Lower leg skin (tissue), 4 donors: ENCODE results near the gene MGRN1. TPM values are rescaled to one million over a fixed set of nuclear protein-coding genes. Genes with fewer than 3 reads are reported as not detected.

ENCODE experiments used
- DNase-seq, 2 donors: peaks; one replicate each; pipeline ENCODE4 v3.0.0-alpha.2; 2019; ENCODE audit warnings: low spot score in 2 of 2
- H3K4me3 ChIP-seq: fragments of 200-600 bp; sonication (generic); 2 replicates; pipeline ENCODE4 v1.5.1; 2017; ENCODE audit warnings: mild to moderate bottlenecking, low read depth; ENCODE audit not compliant: poor library complexity, severe bottlenecking
- CTCF ChIP-seq, 3 donors: fragments of 450-650 bp; IDR thresholded peaks; one replicate each; pipeline ENCODE4 v1.5.1; 2016; ENCODE audit warnings: antibody characterized with exemption in 3 of 3, mild to moderate bottlenecking in 3 of 3, moderate library complexity in 2 of 3
- POLR2A ChIP-seq, 2 donors: fragments of 450-650 bp; IDR thresholded peaks; one replicate each; pipeline ENCODE4 v1.6.1; 2016 to 2017; ENCODE audit warnings: antibody characterized with exemption in 2 of 2, mild to moderate bottlenecking in 1 of 2, moderate library complexity in 1 of 2
- WGBS, 2 donors: methylation state at CpG; one replicate each; pipeline ENCODE4 v1.1.5; 2018; 5-methylcytosine and 5-hydroxymethylcytosine counted together
- intact Hi-C: fragments of 100-400 bp; cut with DNase I; formaldehyde crosslinking; loops from one replicate; pipeline ENCODE4 v1.15.0; 2023; ENCODE audit warnings: low total_unique reads
- total RNA-seq, 4 donors: library from RNA; depleted of rRNA; stranded (reverse); fragments of >200 nt; gene quantifications; one replicate each; pipeline ENCODE4 v1.1.0, GENCODE V29; 2016

MGRN1 gene
- 10 to 100 TPM; 35.3 to 53.4 (median 40.1) TPM for total RNA-seq

GRCh38 chr16:4624015-4624826, at the start of gene MGRN1:
TSS of gene MGRN1 (plus strand) at chr16:4624826. CDS start at chr16:4624961, 135 bp downstream.
- H3K4me3 ChIP-seq = peak within 1 kb of the TSS; percentile 94
- 6 to 14% methylated on average over 26 to 41 of the region's 42 CpGs for WGBS, 2 donors
- peak; percentile 95 to 98 for DNase-seq
- intact Hi-C loops = no loop called here
- TF ChIP-seq POLR2A (IDR thresholded peaks at IDR 0.05) = no peak
- peak in 1 of 3 donors; percentile 90 for TF ChIP-seq CTCF (IDR thresholded peaks at IDR 0.05)

GRCh38 chr16:4574919-4575705, 49.5 kb upstream of the MGRN1 start:
- TF ChIP-seq CTCF (IDR thresholded peaks at IDR 0.05) = no peak
- no peak for TF ChIP-seq POLR2A (IDR thresholded peaks at IDR 0.05)
- 69 to 79% methylated on average over 10 to 11 of the region's 11 CpGs for WGBS, 2 donors
- no peak for DNase-seq
- no peak overlapping the region for H3K4me3 ChIP-seq
- intact Hi-C loops = no loop called here

DNA sequence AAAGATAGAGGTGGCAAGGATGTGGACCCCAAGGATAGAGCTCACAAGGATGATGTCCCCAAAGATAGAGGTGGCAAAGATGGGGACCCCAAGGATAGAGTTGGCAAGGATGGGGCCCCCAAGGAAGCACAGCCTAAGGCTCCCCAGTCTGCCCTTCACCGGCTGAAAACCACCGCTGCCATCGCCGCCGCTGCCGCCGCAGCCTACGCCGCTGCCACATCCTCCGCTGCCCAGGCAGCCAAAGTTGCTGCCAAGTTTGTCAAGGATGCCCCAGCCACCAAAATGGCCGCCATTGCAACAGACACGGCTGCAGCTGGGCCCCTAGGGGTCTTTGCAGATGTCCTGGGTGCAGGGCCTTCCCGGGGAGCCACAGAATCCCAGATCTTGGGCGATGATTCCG, 48.6 kb upstream of the MGRN1 start:
- intact Hi-C loops = no loop called here
- no peak overlapping the region for H3K4me3 ChIP-seq
- no peak for TF ChIP-seq POLR2A (IDR thresholded peaks at IDR 0.05)
- TF ChIP-seq CTCF (IDR thresholded peaks at IDR 0.05) = no peak
- no peak for DNase-seq
- WGBS, 2 donors = 96 to 97% methylated on average over 12 to 14 of the region's 15 CpGs

DNA sequence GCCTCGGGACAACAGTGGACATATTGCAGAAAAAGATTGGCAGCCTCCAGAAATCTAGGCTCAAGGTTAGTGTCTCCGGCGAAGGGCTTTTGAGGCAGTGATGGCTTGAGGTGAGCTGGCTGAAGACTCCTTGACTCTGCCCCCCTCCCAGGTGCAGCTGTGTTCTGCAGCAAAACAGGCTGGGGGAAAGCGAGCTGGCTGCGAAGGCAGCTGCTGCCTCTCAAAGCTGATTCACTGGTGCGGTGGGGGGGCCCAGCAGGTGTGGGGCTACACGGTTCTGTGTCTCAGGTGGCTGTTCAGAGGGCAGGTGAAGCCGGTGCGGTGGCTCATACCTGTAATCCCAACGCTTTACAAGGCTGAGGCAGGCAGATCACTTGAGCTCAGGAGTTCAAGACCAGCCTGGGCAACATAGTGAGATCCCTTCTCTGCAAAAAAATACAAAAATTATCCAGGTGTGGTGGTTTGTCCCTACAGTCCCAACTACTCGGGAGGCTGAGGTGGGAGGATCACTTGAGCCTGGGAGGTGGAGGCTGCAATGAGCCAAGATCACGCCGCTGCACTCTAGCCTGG, 45.6 kb upstream of the MGRN1 start:
- 78 to 79% methylated on average over 13 of the region's 13 CpGs for WGBS, 2 donors
- TF ChIP-seq POLR2A (IDR thresholded peaks at IDR 0.05) (no peak), CTCF (IDR thresholded peaks at IDR 0.05) (no peak)
- DNase-seq = no peak
- intact Hi-C loops = no loop called here
- no peak overlapping the region for H3K4me3 ChIP-seq

DNA sequence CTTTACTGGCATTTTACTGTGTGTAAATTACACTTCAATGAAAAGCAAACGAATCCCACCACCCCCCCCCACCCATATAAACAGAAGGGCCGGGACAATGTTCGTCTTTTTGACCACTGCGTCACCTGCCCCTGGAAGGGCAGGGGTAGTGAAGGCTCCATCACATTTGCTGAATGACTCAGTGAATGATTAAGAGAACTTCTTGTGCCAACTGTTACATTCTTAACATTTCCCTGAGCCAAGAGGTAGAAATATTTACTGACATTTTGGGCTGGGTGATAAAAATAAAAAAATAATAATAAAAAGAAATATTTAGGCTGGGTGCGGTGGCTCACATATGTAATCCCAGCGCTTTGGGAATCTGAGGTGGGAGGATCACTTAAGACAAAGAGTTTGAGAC, 44.4 kb upstream of the MGRN1 start:
- DNase-seq = no peak
- WGBS, 2 donors = 46 to 54% methylated on average over 5 to 6 of the region's 6 CpGs
- TF ChIP-seq CTCF (IDR thresholded peaks at IDR 0.05) (no peak), POLR2A (IDR thresholded peaks at IDR 0.05) (no peak)
- H3K4me3 ChIP-seq = no peak overlapping the region
- intact Hi-C loops = no loop called here
